WERI-Rb-1 (cell line): ENCODE data around the gene GPS2.

ENCODE experiments used
- DNase-seq: peaks from one replicate; pipeline ENCODE4 v3.0.0-alpha.2; 2020
- H3K27ac ChIP-seq: fragments of 250-450 bp; sonication (Bioruptor Pico); 2 replicates; pipeline ENCODE4 v1.5.1; 2020; ENCODE audit warnings: mild to moderate bottlenecking, moderate library complexity
- H3K27me3 ChIP-seq: fragments of 250-450 bp; sonication (Bioruptor Pico); 2 replicates; pipeline ENCODE4 v1.5.1; 2021; ENCODE audit warnings: mild to moderate bottlenecking, low read depth, moderate library complexity; ENCODE audit not compliant: insufficient read depth, severe bottlenecking
- H3K36me3 ChIP-seq: fragments of 250-450 bp; sonication (Bioruptor Pico); 2 replicates; pipeline ENCODE4 v1.5.1; 2020; ENCODE audit warnings: mild to moderate bottlenecking, moderate library complexity
- H3K4me3 ChIP-seq: 2 replicates; pipeline ENCODE4 v1.5.1; 2011; ENCODE audit warnings: low read depth, mild to moderate bottlenecking, control low read depth, low read length
- H3K9me3 ChIP-seq: fragments of 250-450 bp; sonication (Bioruptor Pico); 2 replicates; pipeline ENCODE4 v1.5.1; 2021; ENCODE audit warnings: mild to moderate bottlenecking, moderate library complexity; ENCODE audit not compliant: severe bottlenecking
- CTCF ChIP-seq: IDR thresholded peaks from 2 replicates; pipeline ENCODE4 v1.5.1; 2011; ENCODE audit warnings: low read depth, mild to moderate bottlenecking, control low read depth, inconsistent platforms, low read length

The GPS2 gene

GRCh38 chr17:7293816-7294613 lies 21.1 kb downstream of the GPS2 start:
- H3K27ac ChIP-seq: peak overlapping the region; percentile 36; the same call in 1 of the 2 replicates
- DNase-seq: peak; percentile 91
- no peak for TF ChIP-seq CTCF
- H3K27me3 ChIP-seq: no peaks in the 10 kb centered on the region
- H3K36me3 ChIP-seq: no peaks in the 10 kb centered on the region
- H3K9me3 ChIP-seq: no peaks in the 10 kb centered on the region
- H3K4me3 ChIP-seq: peak overlapping the region; percentile 42

GRCh38 chr17:7293159-7293558 lies 22.0 kb downstream of the GPS2 start:
- H3K27ac ChIP-seq: no peak overlapping the region
- no peaks in the 10 kb centered on the region for H3K36me3 ChIP-seq
- DNase-seq: no peak
- no peak overlapping the region for H3K4me3 ChIP-seq
- no peaks in the 10 kb centered on the region for H3K9me3 ChIP-seq
- no peaks in the 10 kb centered on the region for H3K27me3 ChIP-seq
- TF ChIP-seq CTCF: no peak

GRCh38 chr17:7292729-7293128 lies 22.4 kb downstream of the GPS2 start:
- no peak for TF ChIP-seq CTCF
- H3K36me3 ChIP-seq: no peaks in the 10 kb centered on the region
- H3K4me3 ChIP-seq: no peak overlapping the region
- DNase-seq: no peak
- no peak overlapping the region for H3K27ac ChIP-seq
- H3K27me3 ChIP-seq: no peaks in the 10 kb centered on the region
- H3K9me3 ChIP-seq: no peaks in the 10 kb centered on the region

- Histone ChIP-seq H3K9me3 (no peaks in the 10 kb centered on the region), H3K36me3 (no peaks in the 10 kb centered on the region), H3K4me3 (no peak overlapping the region), H3K27ac (no peak overlapping the region), H3K27me3 (no peaks in the 10 kb centered on the region)
- DNase-seq: no peak
- no peak for TF ChIP-seq CTCF
Observed at GRCh38 chr17:7292194-7292593, 23.0 kb downstream of the GPS2 start.

- Histone ChIP-seq H3K9me3 (no peaks in the 10 kb centered on the region), H3K36me3 (no peaks in the 10 kb centered on the region), H3K4me3 (no peak overlapping the region), H3K27ac (no peak overlapping the region), H3K27me3 (no peaks in the 10 kb centered on the region)
- no peak for DNase-seq
- TF ChIP-seq CTCF: no peak
Observed at GRCh38 chr17:7290685-7291084, 24.5 kb downstream of the GPS2 start.

- TF ChIP-seq CTCF: no peak
- H3K27me3 ChIP-seq: no peaks in the 10 kb centered on the region
Observed at GRCh38 chr17:7290166-7290565, 25.0 kb downstream of the GPS2 start.

More at GRCh38 chr17:7290166-7290565, 25.0 kb downstream of the GPS2 start:
- Histone ChIP-seq H3K36me3 (no peaks in the 10 kb centered on the region), H3K9me3 (no peaks in the 10 kb centered on the region), H3K4me3 (no peak overlapping the region), H3K27ac (no peak overlapping the region)
- no peak for DNase-seq
